Activated CD4-positive, alpha-beta T cell treated with anti-CD3 and anti-CD28 coated beads for 36 hours (primary cell): ENCODE data around the gene ANO10. TPM values are rescaled to one million over a fixed set of nuclear protein-coding genes. Genes with fewer than 3 reads are reported as not detected.

ENCODE experiments used
- ATAC-seq: fragments of 200-7000 bp; cut with Tn5 transposase; one replicate; pipeline ENCODE4 v1.10.0; 2021; ENCODE audit warnings: mild to moderate bottlenecking, moderate library complexity
- CTCF ChIA-PET: fragments of 350-600 bp; sonication (Branson Sonifier 250); formaldehyde crosslinking; loops from one replicate; lab custom pipeline; 2021; ENCODE audit warnings: antibody characterized with exemption; lab: Charles Lee
- POLR2A ChIA-PET: fragments of 350-600 bp; sonication (Branson Sonifier 250); formaldehyde crosslinking; loops from one replicate; lab custom pipeline; 2021; ENCODE audit warnings: antibody characterized with exemption, inconsistent platforms; lab: Charles Lee
- DNase-seq: peaks from one replicate; pipeline ENCODE4 v3.0.0-alpha.2; 2020
- H3K27ac Mint-ChIP-seq: one replicate; pipeline ENCODE4 v1.8.0; 2021; ENCODE audit warnings: mixed read lengths
- H3K27me3 Mint-ChIP-seq: one replicate; pipeline ENCODE4 v1.8.0; 2021; ENCODE audit warnings: mixed read lengths
- H3K36me3 Mint-ChIP-seq: one replicate; pipeline ENCODE4 v1.8.0; 2021; ENCODE audit warnings: low read depth, mixed read lengths
- H3K4me1 Mint-ChIP-seq: one replicate; pipeline ENCODE4 v1.8.0; 2021; ENCODE audit warnings: mixed read lengths
- H3K4me3 Mint-ChIP-seq: one replicate; pipeline ENCODE4 v1.8.0; 2021; ENCODE audit warnings: mild to moderate bottlenecking, moderate library complexity, mixed read lengths
- H3K9me3 Mint-ChIP-seq: one replicate; pipeline ENCODE4 v1.8.0; 2021; ENCODE audit warnings: low read depth, mixed read lengths
- intact Hi-C, 2 experiments: fragments of 100-400 bp; cut with DNase I in 1 of 2; cut with micrococcal nuclease in 1 of 2; formaldehyde crosslinking; loops; one replicate each; pipeline versions ENCODE4 v1.14.2 to v1.15.1; 2022 to 2024; cut with DNase I, micrococcal nuclease
- total RNA-seq, 2 experiments: library from RNA; stranded (reverse); gene quantifications; one replicate each; pipeline ENCODE4 v1.2.3, GENCODE V29; 2021

Gene ANO10
- total RNA-seq, 2 experiments from 2014 or later = 6.9 to 9.4 TPM

GRCh38 chr3:43326891-43327581 lies 294.8 kb downstream of the ANO10 start:
- Mint-ChIP-seq H3K27ac (peak overlapping the region; percentile 76), H3K4me3 (no peak overlapping the region), H3K4me1 (peaks cover 65% of the 10 kb centered on the region), H3K36me3 (peaks cover 15% of the 10 kb centered on the region), H3K27me3 (no peaks in the 10 kb centered on the region), H3K9me3 (no peaks in the 10 kb centered on the region)
- ChIA-PET POLR2A (no interaction called here), CTCF (interaction anchor here (0.8 kb wide), 1 partner anchor 165 kb away, joined by 3 read pairs; no protein-coding TSS in a partner anchor)
- DNase-seq = no peak
- intact Hi-C loops = no loop called here
- peak; percentile 60 for ATAC-seq

GRCh38 chr3:43323541-43323940 lies 298.3 kb downstream of the ANO10 start:
- H3K27ac Mint-ChIP-seq = no peak overlapping the region
- CTCF ChIA-PET = interaction anchor here (1.0 kb wide), 1 partner anchor 161 kb away, joined by 3 read pairs; no protein-coding TSS in a partner anchor
- intact Hi-C loops = no loop called here

GRCh38 chr3:43320288-43320687 lies 301.5 kb downstream of the ANO10 start:
- peaks cover 14% of the 10 kb centered on the region for H3K36me3 Mint-ChIP-seq
- H3K4me3 Mint-ChIP-seq = no peak overlapping the region
- POLR2A ChIA-PET = interaction anchor here (0.6 kb wide), 1 partner anchor 1169 kb away, joined by 3 read pairs; no protein-coding TSS in a partner anchor
- intact Hi-C loops = loop anchor here in 1 of 2 experiments (1.0 kb wide), 1 partner anchor 13 kb away; no protein-coding TSS in a partner anchor
- H3K27ac Mint-ChIP-seq = no peak overlapping the region
- CTCF ChIA-PET = interaction anchor here (0.6 kb wide), 1 partner anchor 819 kb away, joined by 3 read pairs; no protein-coding TSS in a partner anchor
- H3K27me3 Mint-ChIP-seq = no peaks in the 10 kb centered on the region
- H3K9me3 Mint-ChIP-seq = no peaks in the 10 kb centered on the region
- DNase-seq = no peak
- ATAC-seq = peak; percentile 53
- H3K4me1 Mint-ChIP-seq = peaks cover 67% of the 10 kb centered on the region

More at GRCh38 chr3:43323541-43323940, 298.3 kb downstream of the ANO10 start:
- no peak for DNase-seq
- peaks cover 70% of the 10 kb centered on the region for H3K4me1 Mint-ChIP-seq
- ATAC-seq = no peak
- H3K27me3 Mint-ChIP-seq = no peaks in the 10 kb centered on the region
- POLR2A ChIA-PET = no interaction called here
- H3K4me3 Mint-ChIP-seq = no peak overlapping the region
- H3K9me3 Mint-ChIP-seq = no peaks in the 10 kb centered on the region
- H3K36me3 Mint-ChIP-seq = peaks cover 11% of the 10 kb centered on the region

- intact Hi-C loops = loop anchor here in 1 of 2 experiments (1.0 kb wide), 1 partner anchor 12 kb away; no protein-coding TSS in a partner anchor
- Mint-ChIP-seq H3K27ac (peak overlapping the region; percentile 77), H3K4me1 (peaks cover 69% of the 10 kb centered on the region), H3K9me3 (no peaks in the 10 kb centered on the region), H3K4me3 (no peak overlapping the region), H3K27me3 (no peaks in the 10 kb centered on the region), H3K36me3 (peaks cover 14% of the 10 kb centered on the region)
- POLR2A ChIA-PET = no interaction called here
- ATAC-seq (no peak), DNase-seq (no peak)
- CTCF ChIA-PET = interaction anchor here (0.6 kb wide), 1 partner anchor 818 kb away, joined by 3 read pairs; no protein-coding TSS in a partner anchor
Observed at GRCh38 chr3:43319794-43320193, 302.0 kb downstream of the ANO10 start.

- H3K36me3 Mint-ChIP-seq = peaks cover 14% of the 10 kb centered on the region
- H3K4me1 Mint-ChIP-seq = peaks cover 68% of the 10 kb centered on the region
- POLR2A ChIA-PET = no interaction called here
Observed at GRCh38 chr3:43319376-43319775, 302.4 kb downstream of the ANO10 start.

GRCh38 chr3:43317461-43318316 lies 304.1 kb downstream of the ANO10 start:
- ChIA-PET CTCF (interaction anchor here (1.6 kb wide), 1 partner anchor 17 kb away, joined by 5 read pairs; no protein-coding TSS in a partner anchor), POLR2A (interaction anchor here (0.6 kb wide), 1 partner anchor 242 kb away, joined by 6 read pairs; no protein-coding TSS in a partner anchor)
- Mint-ChIP-seq H3K27me3 (no peaks in the 10 kb centered on the region), H3K27ac (peak overlapping the region; percentile 71), H3K9me3 (peaks cover under 1% of the 10 kb centered on the region), H3K36me3 (peaks cover 18% of the 10 kb centered on the region), H3K4me1 (peaks cover 69% of the 10 kb centered on the region), H3K4me3 (no peak overlapping the region)
- DNase-seq (no peak), ATAC-seq (no peak)
- intact Hi-C loops = no loop called here

More at GRCh38 chr3:43319376-43319775, 302.4 kb downstream of the ANO10 start:
- intact Hi-C loops = no loop called here
- Mint-ChIP-seq H3K27me3 (no peaks in the 10 kb centered on the region), H3K27ac (no peak overlapping the region), H3K9me3 (no peaks in the 10 kb centered on the region), H3K4me3 (no peak overlapping the region)
- DNase-seq (no peak), ATAC-seq (no peak)
- CTCF ChIA-PET = no interaction called here

- intact Hi-C loops = no loop called here
Observed at GRCh38 chr3:43316783-43317460, 304.9 kb downstream of the ANO10 start.

More at GRCh38 chr3:43316783-43317460, 304.9 kb downstream of the ANO10 start:
- ChIA-PET POLR2A (interaction anchor here (0.6 to 1.1 kb wide), 2 partner anchors 20 to 114 kb away, joined by 3 read pairs; no protein-coding TSS in a partner anchor), CTCF (interaction anchor here (0.7 to 1.7 kb wide), 3 partner anchors 11 to 98 kb away, joined by 3 to 5 read pairs (median 4); no protein-coding TSS in a partner anchor)
- H3K4me3 Mint-ChIP-seq = no peak overlapping the region
- no peak for DNase-seq
- H3K27me3 Mint-ChIP-seq = no peaks in the 10 kb centered on the region
- H3K4me1 Mint-ChIP-seq = peaks cover 70% of the 10 kb centered on the region
- H3K27ac Mint-ChIP-seq = peak overlapping the region; percentile 68
- no peak for ATAC-seq
- H3K9me3 Mint-ChIP-seq = peaks cover 2% of the 10 kb centered on the region
- H3K36me3 Mint-ChIP-seq = peaks cover 18% of the 10 kb centered on the region

Other genes starting within 250 kb of the ANO10 start
- gene ABHD5, start 68.9 kb upstream of the ANO10 start, total RNA-seq = 1 to 10 TPM; 8.6 to 9.8 TPM